Fibroblast of lung (primary cell): ENCODE measurements around the gene KCNK6. TPM values are rescaled to one million over a fixed set of nuclear protein-coding genes. Genes with fewer than 3 reads are reported as not detected.

Experiments
- DNase-seq, 2 donors: peaks; one replicate each; pipeline versions ENCODE4 v3.0.0 to v3.0.0-alpha.2; 2010; ENCODE audit warnings: low read depth in 2 of 2
- H2AFZ ChIP-seq: 2 replicates; pipeline ENCODE4 v1.5.1; 2012; ENCODE audit warnings: low read length, control low read depth, inconsistent platforms
- H3K27ac ChIP-seq: 2 replicates; pipeline ENCODE4 v1.5.1; 2011; ENCODE audit warnings: low read length, control low read depth; ENCODE audit not compliant: insufficient read depth
- H3K27me3 ChIP-seq: 2 replicates; pipeline ENCODE4 v1.5.1; 2011; ENCODE audit warnings: mild to moderate bottlenecking, low read length; ENCODE audit not compliant: control insufficient read depth, insufficient read depth
- H3K36me3 ChIP-seq: 2 replicates; pipeline ENCODE4 v1.5.1; 2011; ENCODE audit warnings: low read length; ENCODE audit not compliant: control insufficient read depth, insufficient read depth
- H3K4me1 ChIP-seq: 2 replicates; pipeline ENCODE4 v1.5.1; 2011; ENCODE audit warnings: low read length; ENCODE audit not compliant: control insufficient read depth, insufficient read depth; ENCODE audit errors: extremely low read depth
- H3K4me2 ChIP-seq: 2 replicates; pipeline ENCODE4 v1.5.1; 2011; ENCODE audit warnings: low read length, control low read depth; ENCODE audit not compliant: insufficient read depth; ENCODE audit errors: extremely low read depth
- H3K4me3 ChIP-seq, 4 experiments: fragments of 200-600 bp in 1 of 4; sonication (generic) in 1 of 4; replicated peaks in 1 of 4; 2 replicates each; pipeline ENCODE4 v1.5.1; 2011 to 2016; ENCODE audit warnings: low read length in 4 of 4, low read depth in 3 of 4, mild to moderate bottlenecking in 3 of 4, control low read depth in 2 of 4, inconsistent platforms in 1 of 4, mixed read lengths in 1 of 4; ENCODE audit not compliant: insufficient read depth in 1 of 4; ENCODE audit errors: control extremely low read depth in 1 of 4
- H3K79me2 ChIP-seq: 2 replicates; pipeline ENCODE4 v1.5.1; 2012; ENCODE audit warnings: mild to moderate bottlenecking, low read length, inconsistent platforms; ENCODE audit not compliant: control insufficient read depth, insufficient read depth
- H3K9ac ChIP-seq: 2 replicates; pipeline ENCODE4 v1.5.1; 2011; ENCODE audit warnings: mild to moderate bottlenecking, low read length, control low read depth; ENCODE audit not compliant: insufficient read depth
- H3K9me3 ChIP-seq: 2 replicates; pipeline ENCODE4 v1.5.1; 2012; ENCODE audit warnings: low read depth, low read length; ENCODE audit not compliant: control insufficient read depth, insufficient read depth
- H4K20me1 ChIP-seq: 2 replicates; pipeline ENCODE4 v1.5.1; 2011; ENCODE audit warnings: low read length; ENCODE audit not compliant: control insufficient read depth, insufficient read depth; ENCODE audit errors: extremely low read depth
- EZH2 ChIP-seq: IDR thresholded peaks from 2 replicates; pipeline ENCODE4 v1.5.1; 2012; ENCODE audit warnings: low read length, control low read depth, mild to moderate bottlenecking; ENCODE audit errors: missing control alignments
- polyA plus RNA-seq, 2 donors: library from polyadenylated mRNA; depleted of rRNA in 1 of 2; stranded (reverse) in 1 of 2; unstranded in 1 of 2; fragments of >200 nt; gene quantifications; 2 replicates each; pipeline ENCODE4 v1.2.1, GENCODE V29; 2011 to 2012; ENCODE audit warnings: missing spikeins in 1 of 2
- total RNA-seq: library from RNA; depleted of rRNA; stranded (reverse); fragments of >200 nt; gene quantifications from 2 replicates; pipeline ENCODE4 v1.2.1, GENCODE V29; 2014
- TF ChIP-seq, protein P1 (sequence below), 2 donors: IDR thresholded peaks in 1 of 2; conservative IDR thresholded peaks in 1 of 2; 1 replicate in 1 of 2; 2 replicates in 1 of 2; pipeline ENCODE4 v1.5.1; 2011 to 2012; ENCODE audit warnings: low read length in 2 of 2, control low read depth in 1 of 2, inconsistent platforms in 1 of 2, low read depth in 1 of 2, mild to moderate bottlenecking in 1 of 2

The KCNK6 gene
- total and polyA plus RNA-seq, 2 donors (not counting 1 experiment from before 2014, with no cell fraction given), result 3.0 to 48.1 TPM

DNA sequence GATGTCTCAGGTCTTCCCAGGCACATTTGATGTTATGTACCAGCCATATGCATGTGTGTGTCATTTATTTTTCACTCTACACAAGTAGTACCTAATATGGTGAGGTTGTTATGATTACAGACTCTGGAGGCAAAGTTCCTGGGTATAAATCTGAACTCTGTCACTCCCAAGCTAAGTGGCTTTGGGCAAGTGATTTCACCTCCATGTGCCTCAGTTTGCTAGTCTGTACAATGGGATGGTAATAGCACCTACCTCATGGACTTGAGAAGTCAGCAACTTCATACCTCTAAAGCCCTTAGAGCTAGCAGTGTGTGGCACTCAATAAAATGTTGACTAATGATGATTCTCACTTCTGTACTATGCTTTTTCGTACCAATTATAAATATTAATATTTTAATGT is 12.1 kb downstream of the KCNK6 start:
- no peak for DNase-seq
- H3K4me2 ChIP-seq, result no peak overlapping the region
- no peaks in the 10 kb centered on the region for H3K79me2 ChIP-seq
- no peaks in the 10 kb centered on the region for H4K20me1 ChIP-seq
- no peaks in the 10 kb centered on the region for H3K9me3 ChIP-seq
- no peak overlapping the region for H3K9ac ChIP-seq
- no peak overlapping the region for H3K27ac ChIP-seq
- H2AFZ ChIP-seq, result no peak overlapping the region
- peaks cover 4% of the 10 kb centered on the region for H3K36me3 ChIP-seq
- no peak overlapping the region for H3K4me3 ChIP-seq
- no peaks in the 10 kb centered on the region for H3K27me3 ChIP-seq
- TF ChIP-seq, protein P1, sequence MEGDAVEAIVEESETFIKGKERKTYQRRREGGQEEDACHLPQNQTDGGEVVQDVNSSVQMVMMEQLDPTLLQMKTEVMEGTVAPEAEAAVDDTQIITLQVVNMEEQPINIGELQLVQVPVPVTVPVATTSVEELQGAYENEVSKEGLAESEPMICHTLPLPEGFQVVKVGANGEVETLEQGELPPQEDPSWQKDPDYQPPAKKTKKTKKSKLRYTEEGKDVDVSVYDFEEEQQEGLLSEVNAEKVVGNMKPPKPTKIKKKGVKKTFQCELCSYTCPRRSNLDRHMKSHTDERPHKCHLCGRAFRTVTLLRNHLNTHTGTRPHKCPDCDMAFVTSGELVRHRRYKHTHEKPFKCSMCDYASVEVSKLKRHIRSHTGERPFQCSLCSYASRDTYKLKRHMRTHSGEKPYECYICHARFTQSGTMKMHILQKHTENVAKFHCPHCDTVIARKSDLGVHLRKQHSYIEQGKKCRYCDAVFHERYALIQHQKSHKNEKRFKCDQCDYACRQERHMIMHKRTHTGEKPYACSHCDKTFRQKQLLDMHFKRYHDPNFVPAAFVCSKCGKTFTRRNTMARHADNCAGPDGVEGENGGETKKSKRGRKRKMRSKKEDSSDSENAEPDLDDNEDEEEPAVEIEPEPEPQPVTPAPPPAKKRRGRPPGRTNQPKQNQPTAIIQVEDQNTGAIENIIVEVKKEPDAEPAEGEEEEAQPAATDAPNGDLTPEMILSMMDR (conservative IDR thresholded peaks at IDR 0.05 in 1 of 2, IDR thresholded peaks at IDR 0.05 in 1 of 2; ENCODE audit: low read depth in 1 of 2, low read length in 2 of 2), result no peak
- no peak for TF ChIP-seq EZH2
- no peaks in the 10 kb centered on the region for H3K4me1 ChIP-seq

DNA sequence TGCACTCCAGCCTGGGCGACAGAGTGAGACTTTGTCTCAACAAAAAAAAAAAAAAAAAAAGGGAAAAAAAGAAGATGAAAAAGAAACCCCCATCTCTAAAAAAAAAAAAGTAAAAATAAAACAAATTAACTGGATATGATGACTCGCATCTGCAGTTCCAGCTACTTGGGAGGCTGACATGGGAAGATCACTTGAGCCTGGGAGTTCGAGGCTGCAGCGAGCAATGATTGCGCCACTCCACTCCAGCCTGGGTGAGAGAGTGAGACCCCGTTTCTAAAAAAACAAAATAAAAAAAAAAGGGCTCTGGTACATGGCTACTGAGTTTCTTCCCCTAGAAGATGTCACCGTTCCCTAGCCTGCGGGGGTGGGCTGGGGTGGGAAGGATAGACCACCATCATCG is 13.6 kb downstream of the KCNK6 start:
- no peaks in the 10 kb centered on the region for H3K27me3 ChIP-seq
- H3K4me2 ChIP-seq, result no peak overlapping the region
- no peaks in the 10 kb centered on the region for H3K9me3 ChIP-seq
- no peak overlapping the region for H3K4me3 ChIP-seq
- no peak for TF ChIP-seq EZH2
- TF ChIP-seq, protein P1 (conservative IDR thresholded peaks at IDR 0.05 in 1 of 2, IDR thresholded peaks at IDR 0.05 in 1 of 2; ENCODE audit: low read depth in 1 of 2, low read length in 2 of 2), result no peak
- DNase-seq, result no peak
- no peak overlapping the region for H2AFZ ChIP-seq
- H3K36me3 ChIP-seq, result no peaks in the 10 kb centered on the region
- no peak overlapping the region for H3K9ac ChIP-seq
- H3K79me2 ChIP-seq, result no peaks in the 10 kb centered on the region
- H3K27ac ChIP-seq, result no peak overlapping the region
- no peaks in the 10 kb centered on the region for H4K20me1 ChIP-seq
- H3K4me1 ChIP-seq, result peaks cover 2% of the 10 kb centered on the region

DNA sequence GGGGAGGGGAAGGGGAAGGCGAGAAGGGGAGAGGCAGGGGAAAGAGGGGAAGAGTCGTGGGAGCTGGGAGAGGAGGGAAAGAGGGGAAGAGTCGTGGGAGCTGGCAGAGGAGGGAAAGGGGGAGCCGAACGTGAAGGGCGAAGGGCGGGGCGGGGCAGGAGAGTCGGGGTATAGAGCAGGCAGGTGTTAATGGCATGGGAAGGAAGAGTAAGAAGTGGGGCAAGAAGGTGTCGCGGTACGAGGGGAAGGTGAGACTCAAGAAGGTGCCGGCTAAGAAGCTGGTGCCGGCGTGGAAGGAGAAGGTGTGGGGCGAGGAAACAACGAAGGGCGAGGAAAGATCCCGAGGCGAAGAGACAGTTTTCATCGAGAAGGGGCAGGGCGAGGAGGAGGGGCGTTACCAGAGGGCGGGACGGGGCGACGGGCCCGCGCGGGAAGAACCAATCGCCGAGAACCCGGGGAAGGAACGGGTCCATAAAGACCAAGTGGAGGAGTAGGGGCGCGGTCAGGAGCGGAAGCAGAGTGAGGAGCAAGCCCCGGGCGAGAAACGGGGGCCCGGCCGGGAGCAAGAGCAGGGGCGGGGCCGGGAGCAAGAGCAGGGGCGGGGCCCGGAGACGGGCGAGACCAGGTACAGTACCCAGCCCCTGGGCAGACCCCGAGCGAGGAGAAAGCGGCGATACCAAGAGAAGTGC is 16.4 kb downstream of the KCNK6 start:
- Histone ChIP-seq H3K79me2 (no peaks in the 10 kb centered on the region), H3K4me1 (peaks cover 2% of the 10 kb centered on the region), H3K27me3 (no peaks in the 10 kb centered on the region), H3K36me3 (no peaks in the 10 kb centered on the region), H2AFZ (peak overlapping the region; percentile 96), H3K4me2 (peak overlapping the region; percentile 100), H4K20me1 (no peaks in the 10 kb centered on the region), H3K4me3 (peak overlapping the region; percentile 84 to 93 (median 92)), H3K9ac (peak overlapping the region; percentile 62), H3K27ac (peak overlapping the region; percentile 72), H3K9me3 (no peaks in the 10 kb centered on the region)
- peak; percentile 92 to 93 for DNase-seq
- TF ChIP-seq, protein P1 (conservative IDR thresholded peaks at IDR 0.05 in 1 of 2, IDR thresholded peaks at IDR 0.05 in 1 of 2; ENCODE audit: low read depth in 1 of 2, low read length in 2 of 2), result no peak
- no peak for TF ChIP-seq EZH2
